ENCODE data around the gene GPR15.
A peak's percentile ranks its signal among the peaks of the same experiment; 100 is the strongest.

GPR15 gene

GRCh38 chr3:98531622-98532274 is at the start of gene GPR15:
GPR15 (plus strand) TSS chr3:98531978; CDS start chr3:98532034, 56 bp downstream.
- DNase-seq (ENCODE audit: low read depth): no peak

GRCh38 chr3:98482717-98483482 is 48.9 kb upstream of the GPR15 start:
- no peak for DNase-seq (ENCODE audit: low read depth)

- no peak for DNase-seq (ENCODE audit: low read depth)
These were observed 48.2 kb upstream of the GPR15 start for GRCh38 chr3:98483626-98484025.

GRCh38 chr3:98497381-98497780 is 34.4 kb upstream of the GPR15 start, which contains the start of gene OR5K2:
OR5K2 (plus strand) TSS chr3:98497681; CDS start chr3:98497681, 0 bp downstream.
- DNase-seq (ENCODE audit: low read depth): no peak

- DNase-seq (ENCODE audit: low read depth): no peak
These were observed 31.8 kb upstream of the GPR15 start for GRCh38 chr3:98500019-98500418.

- DNase-seq (ENCODE audit: low read depth): no peak
These were observed 30.5 kb upstream of the GPR15 start for GRCh38 chr3:98501270-98501669.

GRCh38 chr3:98501863-98502576 is 29.8 kb upstream of the GPR15 start:
- DNase-seq (ENCODE audit: low read depth): no peak

- DNase-seq (ENCODE audit: low read depth): no peak
These were observed 27.2 kb upstream of the GPR15 start for GRCh38 chr3:98504539-98504938.

- no peak for DNase-seq (ENCODE audit: low read depth)
These were observed 23.2 kb upstream of the GPR15 start for GRCh38 chr3:98508582-98508981.

GRCh38 chr3:98512576-98512975 is 19.2 kb upstream of the GPR15 start:
- DNase-seq (ENCODE audit: low read depth): no peak

GRCh38 chr3:98513091-98513511 is 18.7 kb upstream of the GPR15 start:
- DNase-seq (ENCODE audit: low read depth): no peak

GRCh38 chr3:98513736-98514135 is 18.0 kb upstream of the GPR15 start:
- DNase-seq (ENCODE audit: low read depth): no peak

- DNase-seq (ENCODE audit: low read depth): no peak
These were observed 16.8 kb upstream of the GPR15 start for GRCh38 chr3:98514948-98515347.

- DNase-seq (ENCODE audit: low read depth): no peak
These were observed 13.0 kb upstream of the GPR15 start for GRCh38 chr3:98518816-98519215.

- DNase-seq (ENCODE audit: low read depth): no peak
These were observed 12.4 kb upstream of the GPR15 start for GRCh38 chr3:98519351-98519750.

GRCh38 chr3:98521897-98522543 is 9.8 kb upstream of the GPR15 start:
- no peak for DNase-seq (ENCODE audit: low read depth)

- peak; percentile 92 for DNase-seq (ENCODE audit: low read depth)
These were observed 9.1 kb upstream of the GPR15 start, which contains the start of gene CLDND1 for GRCh38 chr3:98522544-98523281. CLDND1 (minus strand) TSS chr3:98522902; CDS start chr3:98521424, 1,478 bp downstream.

GRCh38 chr3:98525494-98525893 is 6.3 kb upstream of the GPR15 start:
- DNase-seq (ENCODE audit: low read depth): no peak

GRCh38 chr3:98528474-98529346 is 3.1 kb upstream of the GPR15 start:
- no peak for DNase-seq (ENCODE audit: low read depth)

- no peak for DNase-seq (ENCODE audit: low read depth)
These were observed 1.8 kb upstream of the GPR15 start for GRCh38 chr3:98529856-98530459.

Measured in GM04504 (cell line).